GM18870 (cell line): Measurements from ENCODE around the gene NDUFAF8.

ENCODE experiments used
- ATAC-seq: cut with Tn5 transposase; IDR thresholded peaks from one replicate; pipeline ENCODE4 v1.9.1; 2021; ENCODE audit warnings: moderate library complexity; ENCODE audit not compliant: unreplicated experiment

The NDUFAF8 gene

GRCh38 chr17:81250286-81251093 lies 11.4 kb downstream of the NDUFAF8 start:
- no peak for ATAC-seq

DNA sequence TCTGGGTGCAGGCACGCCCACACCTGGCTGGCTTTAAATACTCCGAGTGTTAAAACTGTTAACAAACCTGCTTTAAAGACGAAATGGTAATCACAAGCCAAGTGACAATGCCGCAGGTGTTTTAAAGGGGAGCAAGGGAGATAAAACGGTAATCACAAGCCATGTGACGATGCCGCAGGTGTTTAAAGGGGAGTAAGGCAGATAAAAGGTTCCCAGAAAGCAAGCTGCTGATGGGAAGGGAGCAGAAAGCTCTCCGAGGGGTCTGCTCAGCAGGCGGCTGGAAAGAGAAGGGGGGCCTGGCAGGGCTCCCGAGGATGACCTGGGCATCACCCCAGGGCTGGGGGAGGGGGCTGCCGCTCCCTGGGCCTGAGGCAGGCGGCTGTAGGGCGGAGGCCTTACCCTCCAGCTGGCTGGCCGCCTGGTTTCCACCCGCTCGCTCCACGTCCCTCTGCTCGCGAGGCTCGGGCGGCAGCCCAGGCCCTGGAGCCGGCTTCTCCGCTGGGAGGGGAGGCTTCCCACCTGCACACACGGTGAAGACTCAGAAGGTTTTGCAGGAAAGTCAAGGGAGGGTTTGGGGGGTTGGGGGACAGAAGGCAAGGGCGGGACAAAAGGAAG lies 12.1 kb downstream of the NDUFAF8 start:
- ATAC-seq: no peak

- ATAC-seq: no peak
These were observed 12.7 kb downstream of the NDUFAF8 start for GRCh38 chr17:81251709-81252301.

DNA sequence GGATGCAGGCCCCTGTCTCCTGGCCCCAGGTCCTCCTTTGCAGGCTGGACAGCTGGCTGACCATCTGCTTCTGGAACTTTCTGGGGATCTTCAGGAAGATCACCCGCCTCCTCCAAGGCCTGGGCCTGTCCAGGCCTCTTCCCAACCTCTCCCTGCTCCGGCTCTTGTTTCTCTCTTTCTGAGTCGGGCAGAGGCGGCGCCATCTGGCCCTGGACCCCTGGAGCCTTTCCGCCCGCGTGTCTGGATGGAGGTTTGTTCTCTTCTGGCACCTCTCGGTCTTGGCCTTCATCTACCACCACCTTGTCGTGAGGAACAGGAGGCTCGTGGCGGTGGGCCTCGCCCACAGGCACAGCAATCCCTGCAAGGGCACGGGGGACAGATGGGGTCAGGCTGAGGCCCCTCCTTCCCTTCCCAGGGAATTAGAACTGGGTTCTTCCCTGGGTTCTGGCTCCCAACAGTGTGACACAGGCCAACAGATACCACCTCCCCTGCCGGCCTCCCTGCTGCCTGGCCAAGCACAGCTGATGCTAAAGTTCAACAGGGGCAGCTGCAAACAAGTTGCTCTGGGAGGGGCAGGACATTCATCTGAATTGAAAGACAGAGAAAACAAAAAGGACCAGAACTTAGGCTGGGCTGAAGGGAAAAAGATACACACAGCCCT lies 13.3 kb downstream of the NDUFAF8 start:
- no peak for ATAC-seq

DNA sequence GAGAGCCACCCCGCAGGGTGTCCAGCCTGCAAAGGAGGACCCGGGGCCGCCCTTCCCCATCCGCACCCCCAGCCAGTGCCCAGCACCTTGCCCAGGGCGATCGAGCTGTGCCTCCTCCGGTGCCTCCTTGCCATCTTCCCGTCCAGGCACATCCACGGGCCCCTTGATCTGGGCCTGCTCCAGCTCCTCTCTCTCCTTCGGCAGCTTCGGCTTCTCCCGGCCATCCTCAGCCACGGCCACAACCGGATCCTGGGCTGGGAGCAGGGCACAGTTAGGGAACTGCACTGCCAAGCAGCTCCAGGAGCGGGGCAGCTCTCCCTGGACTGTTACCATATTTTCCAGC lies 13.8 kb downstream of the NDUFAF8 start:
- ATAC-seq: no peak

DNA sequence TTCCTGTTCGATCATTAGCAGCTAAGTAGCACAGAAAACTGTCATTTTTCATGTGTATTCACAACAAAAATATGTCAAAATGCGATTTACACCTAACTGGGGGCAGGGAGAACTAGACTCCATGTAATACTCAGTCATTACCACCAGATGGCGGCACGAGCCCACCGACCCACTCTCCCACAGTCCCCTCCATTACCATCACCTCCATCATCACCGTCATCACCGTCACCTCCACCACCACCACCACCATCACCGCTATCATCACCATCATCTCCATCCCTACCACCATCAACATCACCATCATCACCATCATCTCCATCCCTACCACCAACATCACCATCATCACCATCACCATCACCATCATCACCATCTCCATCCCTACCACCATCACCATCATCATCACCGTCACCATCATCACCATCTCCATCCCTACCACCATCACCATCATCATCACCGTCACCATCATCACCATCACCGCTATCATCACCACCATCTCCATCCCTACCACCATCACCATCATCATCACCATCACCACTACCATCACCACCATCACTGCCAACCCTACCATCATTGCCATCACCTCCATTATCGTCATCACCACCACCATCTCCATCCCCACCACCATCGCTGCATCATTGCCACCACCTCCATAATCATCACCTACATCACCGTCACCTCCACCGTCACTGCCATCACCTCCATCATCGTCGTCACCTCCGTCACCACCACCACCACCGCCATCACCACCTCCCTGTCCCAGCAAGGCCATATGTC lies 14.4 kb downstream of the NDUFAF8 start:
- no peak for ATAC-seq

- ATAC-seq: no peak
These were observed 16.0 kb downstream of the NDUFAF8 start for GRCh38 chr17:81254955-81255717.

GRCh38 chr17:81256616-81257015 lies 17.5 kb downstream of the NDUFAF8 start:
- no peak for ATAC-seq

DNA sequence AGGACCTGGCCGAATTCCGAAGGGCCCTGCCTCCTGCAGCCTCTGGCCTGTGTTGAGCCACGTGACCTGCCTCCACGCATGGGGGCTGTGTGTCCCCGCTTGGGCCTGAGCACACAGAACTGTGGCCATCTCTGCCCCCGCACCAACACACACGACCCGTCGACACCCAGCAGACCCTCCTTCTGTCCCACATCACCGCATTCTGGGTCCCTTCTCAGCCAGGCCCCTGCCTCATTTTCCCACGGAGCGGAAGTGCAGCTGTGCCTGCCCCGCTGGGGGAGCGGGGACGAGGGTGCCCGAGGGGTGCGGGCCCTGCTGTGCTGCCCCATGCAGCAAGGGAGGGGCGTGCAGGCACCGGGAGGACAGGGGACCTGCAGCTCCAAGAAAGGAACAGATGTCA lies 18.4 kb downstream of the NDUFAF8 start:
- ATAC-seq: no peak

- no peak for ATAC-seq
These were observed 19.2 kb downstream of the NDUFAF8 start for GRCh38 chr17:81258292-81258691.

- ATAC-seq: no peak
These were observed 20.0 kb downstream of the NDUFAF8 start for GRCh38 chr17:81259058-81259605.

- ATAC-seq: no peak
These were observed 21.1 kb downstream of the NDUFAF8 start for GRCh38 chr17:81260171-81260570.

- no peak for ATAC-seq
These were observed 21.5 kb downstream of the NDUFAF8 start for GRCh38 chr17:81260641-81261040.

GRCh38 chr17:81261096-81261495 lies 22.0 kb downstream of the NDUFAF8 start:
- no peak for ATAC-seq

DNA sequence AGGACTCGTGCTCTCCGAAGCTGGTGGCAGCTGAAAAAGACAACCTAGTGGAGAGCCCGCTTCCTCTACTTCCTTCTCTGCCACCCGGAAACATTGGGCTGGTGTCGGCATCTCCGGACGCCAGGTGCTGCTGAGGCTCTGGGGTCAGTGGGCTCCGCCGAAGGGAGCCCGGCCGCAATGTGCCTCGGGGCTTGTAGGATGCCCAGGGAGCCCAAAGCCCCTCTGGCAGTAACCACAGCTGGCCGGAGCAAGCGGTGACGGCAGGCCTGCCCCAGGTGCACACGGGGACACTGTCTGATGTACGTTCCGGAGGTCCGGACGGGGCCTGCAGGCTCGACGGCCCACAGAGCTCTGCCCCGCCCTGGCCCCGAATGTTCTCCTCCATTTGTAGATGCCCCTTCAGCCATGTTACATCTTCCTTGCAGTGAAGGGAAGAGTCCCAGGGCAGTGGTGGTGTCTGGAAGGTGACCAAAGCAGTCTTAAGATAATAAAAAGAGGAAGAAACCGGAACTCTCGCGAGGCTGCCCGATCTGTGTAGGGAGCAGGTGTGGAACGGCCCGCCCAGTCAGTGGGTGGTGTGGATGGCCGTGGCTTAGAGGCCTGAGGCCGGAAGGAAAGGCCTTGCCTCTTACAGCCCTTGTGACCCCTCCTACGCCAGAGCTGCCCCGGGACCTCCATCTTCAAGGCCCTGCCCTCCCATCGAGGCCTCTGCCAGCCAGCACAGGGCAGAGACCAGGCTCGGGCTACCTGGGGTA lies 22.6 kb downstream of the NDUFAF8 start:
- ATAC-seq: no peak

GRCh38 chr17:81263371-81264181 lies 24.5 kb downstream of the NDUFAF8 start:
- ATAC-seq: no peak

GRCh38 chr17:81264640-81265039 lies 25.5 kb downstream of the NDUFAF8 start:
- no peak for ATAC-seq

GRCh38 chr17:81265576-81265975 lies 26.5 kb downstream of the NDUFAF8 start:
- ATAC-seq: no peak
